GM21360 (cell line): Measurements from ENCODE around the gene C12orf43.
"Not testable (repeated sequence)": the region's sequence is repeated elsewhere in the genome, so short reads cannot be mapped to it uniquely, and the experiment has no call there.

Experiments used
- ATAC-seq: cut with Tn5 transposase; IDR thresholded peaks from one replicate; pipeline ENCODE4 v1.9.1; 2021; ENCODE audit warnings: mild to moderate bottlenecking, moderate library complexity; ENCODE audit not compliant: unreplicated experiment

Gene C12orf43, protein sequence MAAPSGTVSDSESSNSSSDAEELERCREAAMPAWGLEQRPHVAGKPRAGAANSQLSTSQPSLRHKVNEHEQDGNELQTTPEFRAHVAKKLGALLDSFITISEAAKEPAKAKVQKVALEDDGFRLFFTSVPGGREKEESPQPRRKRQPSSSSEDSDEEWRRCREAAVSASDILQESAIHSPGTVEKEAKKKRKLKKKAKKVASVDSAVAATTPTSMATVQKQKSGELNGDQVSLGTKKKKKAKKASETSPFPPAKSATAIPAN

GRCh38 chr12:121015825-121016766, at the start of gene C12orf43:
Gene C12orf43, minus strand, starts transcription at chr12:121016487. Its CDS starts 13 bp downstream, at chr12:121016474.
- ATAC-seq = peak; percentile 91

GRCh38 chr12:121065345-121065744, 49.1 kb upstream of the C12orf43 start:
- no peak for ATAC-seq

DNA sequence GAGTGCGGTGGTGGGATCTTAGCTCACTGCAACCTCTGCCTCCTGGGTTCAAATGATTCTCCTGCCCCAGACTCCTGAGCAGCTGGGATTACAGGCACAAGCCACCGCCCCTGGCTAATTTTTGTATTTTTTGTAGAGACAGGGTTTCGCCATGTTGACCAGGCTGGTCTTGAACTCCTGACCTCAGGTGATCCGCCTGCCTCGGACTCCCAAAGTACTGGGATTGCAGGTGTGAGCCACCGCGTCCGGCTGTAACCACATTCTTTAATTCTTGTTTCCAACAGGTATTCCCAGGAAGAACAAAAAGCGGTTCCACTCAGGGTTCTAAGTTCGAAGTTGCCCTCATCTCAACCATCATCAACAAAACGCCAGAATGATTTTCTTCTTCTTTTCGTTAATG, 48.3 kb upstream of the C12orf43 start:
- ATAC-seq = not testable (repeated sequence)

GRCh38 chr12:121064116-121064515, 47.8 kb upstream of the C12orf43 start:
- no peak for ATAC-seq

GRCh38 chr12:121062391-121063045, 46.2 kb upstream of the C12orf43 start:
- ATAC-seq = no peak

GRCh38 chr12:121061831-121062230, 45.5 kb upstream of the C12orf43 start:
- ATAC-seq = no peak

GRCh38 chr12:121060149-121061001, 44.1 kb upstream of the C12orf43 start:
- ATAC-seq = peak; percentile 80

DNA sequence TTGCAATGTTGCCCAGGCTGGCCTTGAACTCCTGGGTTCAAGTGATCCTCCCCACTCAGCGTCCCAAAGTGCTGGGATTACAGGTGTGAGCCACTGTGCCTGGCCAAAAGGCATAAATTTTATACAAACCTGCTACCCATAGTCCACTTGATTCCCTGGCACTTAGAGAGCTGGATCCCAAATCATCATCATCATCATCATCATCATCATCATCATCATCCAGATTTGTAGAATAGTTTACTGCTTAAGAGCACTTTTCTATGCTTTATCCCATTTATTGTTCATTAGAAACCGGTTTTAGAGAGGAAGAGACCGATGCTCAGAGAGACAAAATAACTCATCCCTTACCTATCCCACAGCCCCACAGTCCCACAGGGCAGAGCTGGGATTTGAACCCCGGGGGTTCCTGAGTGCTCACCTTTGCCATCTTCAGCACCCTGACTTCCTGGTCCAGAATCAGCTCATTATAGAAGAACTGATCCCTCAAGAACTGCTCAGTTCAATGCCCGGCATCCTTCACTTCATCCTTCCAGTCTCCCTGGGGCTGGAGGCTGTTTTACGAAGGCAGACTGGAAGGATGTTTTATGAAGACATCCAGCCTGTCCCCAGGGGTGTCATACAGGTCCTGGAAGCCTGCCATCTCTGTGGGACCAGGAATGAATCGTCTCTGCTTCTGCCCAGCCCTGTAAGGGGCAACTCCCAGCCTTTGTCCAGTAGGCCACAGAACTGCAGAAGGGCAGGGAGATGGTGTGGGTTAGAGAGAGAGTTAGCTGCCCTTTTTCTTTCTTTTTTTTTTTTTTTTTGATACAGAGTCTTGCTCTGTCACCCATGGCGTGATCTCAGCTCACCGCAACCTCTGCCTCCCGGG, 43.0 kb upstream of the C12orf43 start:
- ATAC-seq = no peak

DNA sequence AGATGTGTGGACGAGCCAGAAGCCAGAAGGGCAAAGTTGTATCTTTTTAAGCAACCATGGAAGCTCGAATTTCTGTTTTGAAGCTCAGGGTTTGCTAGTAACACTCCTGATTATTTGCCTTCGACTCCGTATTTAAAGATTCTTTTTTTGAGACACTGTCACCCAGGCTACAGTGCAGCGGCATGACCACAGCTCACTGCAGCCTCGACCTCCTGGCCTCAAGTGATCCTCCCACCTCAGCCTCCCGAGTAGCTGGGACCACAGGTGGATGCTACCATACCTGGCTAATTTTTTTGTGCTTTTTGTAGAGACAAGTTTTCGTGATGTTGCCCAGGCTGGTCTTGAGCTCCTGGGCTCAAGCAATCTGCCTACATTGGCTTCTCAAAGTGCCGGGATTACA, 41.5 kb upstream of the C12orf43 start:
- no peak for ATAC-seq

DNA sequence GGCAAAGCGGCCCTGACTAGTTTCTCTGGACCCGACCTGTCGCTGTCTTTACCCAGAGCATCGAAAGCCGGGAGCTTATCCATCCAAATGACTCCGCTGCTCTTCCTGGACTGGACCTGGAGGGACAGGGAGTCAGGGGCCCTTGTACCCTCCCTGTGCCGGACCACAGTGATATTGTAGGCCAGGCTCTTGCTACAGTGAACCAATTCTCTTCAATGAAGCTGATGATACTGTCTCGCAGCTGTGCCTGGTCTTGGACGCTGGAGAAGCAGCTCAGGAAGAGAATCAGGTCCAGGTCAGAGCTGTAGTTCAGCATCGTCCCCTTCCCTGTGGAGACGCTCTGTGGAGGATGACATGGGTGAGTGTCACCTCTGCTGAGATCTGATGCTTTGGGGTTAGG, 37.4 kb upstream of the C12orf43 start:
- ATAC-seq = no peak

DNA sequence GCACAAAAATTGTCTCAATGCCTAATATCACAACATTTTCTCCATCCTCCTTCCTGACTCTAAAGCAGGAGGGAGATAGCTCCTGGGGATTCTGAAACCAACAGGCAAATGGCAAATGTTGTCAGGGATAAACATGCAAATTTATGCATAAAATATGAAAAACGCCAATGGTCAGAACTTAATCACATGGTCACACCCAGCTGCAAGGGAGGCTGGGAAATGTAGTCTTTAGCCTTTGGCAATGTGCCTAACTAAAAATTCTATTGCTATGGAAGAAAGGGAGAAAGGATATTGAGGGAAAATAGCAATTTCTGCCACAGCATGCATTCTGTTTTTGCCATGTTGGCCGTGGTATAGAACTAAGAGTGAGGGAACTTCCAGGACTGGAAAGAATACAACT, 34.4 kb upstream of the C12orf43 start:
- ATAC-seq = no peak

DNA sequence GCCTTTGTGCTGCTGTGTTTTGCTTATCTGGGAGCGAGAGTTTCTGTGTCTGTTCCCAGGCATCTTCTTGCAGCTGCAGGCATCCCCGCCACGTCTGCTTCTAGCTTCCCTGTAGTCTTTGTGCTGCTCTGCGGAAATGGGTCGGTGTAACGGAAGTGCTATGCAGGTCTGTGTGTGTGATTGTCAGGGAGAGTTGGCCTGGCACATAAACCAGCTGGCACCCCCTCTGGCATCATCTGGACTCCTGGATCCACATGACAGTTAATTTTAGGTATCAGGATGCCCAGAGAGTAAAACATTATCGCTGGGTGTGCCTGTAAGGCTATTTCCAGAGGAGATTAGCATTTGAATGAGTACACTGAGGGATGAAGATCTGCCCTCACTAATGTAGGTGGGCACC, 32.2 kb upstream of the C12orf43 start:
- ATAC-seq = no peak

DNA sequence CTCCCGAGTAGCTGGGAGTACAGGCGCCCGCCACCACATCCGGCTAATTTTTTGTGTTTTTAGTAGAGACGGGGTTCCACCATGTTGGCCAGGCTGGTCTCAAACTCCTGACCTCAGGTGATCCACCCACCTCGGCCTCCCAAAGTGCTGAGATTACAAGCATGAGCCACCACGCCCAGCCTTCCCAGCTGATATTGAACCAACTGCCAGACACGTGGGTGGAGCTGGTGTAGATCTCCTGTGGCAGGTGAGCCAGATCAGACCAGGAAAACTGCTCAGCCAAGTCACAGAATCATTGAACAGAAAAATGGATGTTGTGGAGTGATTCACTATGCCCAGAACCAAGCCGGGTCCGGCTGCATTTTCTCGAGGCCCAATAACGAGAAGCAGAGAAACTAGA, 31.1 kb upstream of the C12orf43 start:
- not testable (repeated sequence) for ATAC-seq

DNA sequence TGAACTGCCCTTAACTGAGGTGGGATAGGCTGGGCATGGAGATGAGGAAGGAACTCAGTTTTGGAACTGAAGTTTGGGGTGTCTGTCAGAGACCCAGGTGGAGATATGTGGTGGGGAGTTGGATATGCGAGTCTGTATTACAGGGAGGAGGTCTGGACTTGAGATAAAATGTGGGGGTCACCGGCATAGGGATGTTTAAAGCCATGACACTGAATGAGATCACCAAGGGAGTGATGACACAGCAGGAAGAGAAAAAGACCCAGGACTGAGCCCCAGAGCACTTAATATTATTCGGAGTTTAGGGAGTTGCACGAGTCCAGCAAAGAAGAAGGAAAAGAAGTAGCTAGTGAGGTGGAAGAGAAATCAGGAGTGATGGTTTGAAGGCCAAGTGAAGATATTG, 26.8 kb upstream of the C12orf43 start:
- ATAC-seq = no peak

- no peak for ATAC-seq
Observed at GRCh38 chr12:121038861-121039668, 22.8 kb upstream of the C12orf43 start, which contains the start of gene OASL. Gene OASL, minus strand, starts transcription at chr12:121039246. Its CDS starts 275 bp downstream, at chr12:121038971.

- no peak for ATAC-seq
Observed at GRCh38 chr12:121036810-121037326, 20.6 kb upstream of the C12orf43 start.

DNA sequence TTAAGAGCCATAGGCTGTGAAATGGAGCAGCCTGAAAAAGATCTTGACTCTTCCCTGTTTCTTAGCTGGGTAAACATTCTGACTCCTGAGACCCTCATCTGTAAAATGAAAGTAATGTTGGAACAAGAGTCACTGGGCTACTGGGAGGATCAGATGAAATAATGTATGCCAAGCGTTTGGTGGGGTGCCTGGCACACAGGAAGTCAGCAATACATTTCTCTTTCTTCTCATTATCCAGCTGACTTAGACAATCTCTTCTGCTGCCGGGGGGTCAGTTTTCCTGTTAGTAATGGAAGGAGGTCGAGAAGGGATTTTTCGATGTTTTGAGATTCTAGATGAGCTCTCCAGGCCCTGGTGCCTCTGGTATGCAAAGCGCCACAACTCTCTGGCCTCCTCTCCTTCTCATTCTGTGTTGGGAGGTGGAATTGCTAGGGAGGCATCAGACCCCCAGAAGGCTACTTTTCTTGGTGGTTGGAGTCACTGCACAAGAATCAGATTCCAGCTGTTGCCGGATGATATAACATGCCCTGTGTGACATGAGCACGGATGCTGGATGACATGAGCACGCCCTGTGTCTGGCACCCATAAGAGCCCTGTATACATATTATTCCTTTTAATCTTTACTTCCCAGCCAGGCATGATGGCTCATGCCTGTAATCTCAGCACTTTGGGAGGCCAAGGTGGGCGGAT, 18.5 kb upstream of the C12orf43 start:
- no peak for ATAC-seq
